CD1c-positive myeloid dendritic cell (primary cell): ENCODE measurements around the gene POU2F2.

ENCODE experiments used
- DNase-seq: peaks from one replicate; pipeline ENCODE4 v3.0.0-alpha.2; 2016; ENCODE audit errors: extremely low spot score

Gene POU2F2

DNA sequence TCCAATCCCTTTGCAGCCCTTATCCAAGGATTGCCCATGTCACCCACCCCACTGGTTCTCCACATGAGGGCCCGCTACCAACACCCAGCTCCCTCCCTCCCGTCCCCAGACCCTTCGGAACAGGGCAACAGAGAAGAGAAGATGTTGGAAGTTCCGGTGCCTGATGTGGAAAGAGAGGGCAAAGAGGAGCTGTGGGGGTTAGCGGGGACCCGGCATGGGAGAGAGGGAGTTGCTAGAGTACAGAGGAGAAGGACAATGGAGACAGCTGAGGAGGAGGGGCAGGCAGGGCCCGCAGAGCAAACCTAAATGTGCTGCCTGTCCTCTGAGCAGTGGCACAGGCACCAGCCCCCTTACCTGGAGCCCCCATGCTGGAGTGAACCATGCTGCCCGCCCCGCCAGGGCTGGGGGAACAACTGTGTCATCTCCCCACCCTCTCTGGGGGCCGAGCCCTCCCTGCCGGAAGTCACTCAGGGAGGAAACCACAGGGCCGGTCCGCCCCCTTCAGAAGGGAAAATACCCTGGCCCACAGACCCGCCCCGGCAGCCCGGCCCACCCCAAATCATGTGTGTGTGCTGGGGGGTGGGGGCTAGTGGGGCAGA lies at the start of gene POU2F2:
POU2F2 (minus strand) TSS at position 417 of the 599 bp plus-strand sequence; CDS start at position 382, 35 bp downstream.
- peak; percentile 74 for DNase-seq

DNA sequence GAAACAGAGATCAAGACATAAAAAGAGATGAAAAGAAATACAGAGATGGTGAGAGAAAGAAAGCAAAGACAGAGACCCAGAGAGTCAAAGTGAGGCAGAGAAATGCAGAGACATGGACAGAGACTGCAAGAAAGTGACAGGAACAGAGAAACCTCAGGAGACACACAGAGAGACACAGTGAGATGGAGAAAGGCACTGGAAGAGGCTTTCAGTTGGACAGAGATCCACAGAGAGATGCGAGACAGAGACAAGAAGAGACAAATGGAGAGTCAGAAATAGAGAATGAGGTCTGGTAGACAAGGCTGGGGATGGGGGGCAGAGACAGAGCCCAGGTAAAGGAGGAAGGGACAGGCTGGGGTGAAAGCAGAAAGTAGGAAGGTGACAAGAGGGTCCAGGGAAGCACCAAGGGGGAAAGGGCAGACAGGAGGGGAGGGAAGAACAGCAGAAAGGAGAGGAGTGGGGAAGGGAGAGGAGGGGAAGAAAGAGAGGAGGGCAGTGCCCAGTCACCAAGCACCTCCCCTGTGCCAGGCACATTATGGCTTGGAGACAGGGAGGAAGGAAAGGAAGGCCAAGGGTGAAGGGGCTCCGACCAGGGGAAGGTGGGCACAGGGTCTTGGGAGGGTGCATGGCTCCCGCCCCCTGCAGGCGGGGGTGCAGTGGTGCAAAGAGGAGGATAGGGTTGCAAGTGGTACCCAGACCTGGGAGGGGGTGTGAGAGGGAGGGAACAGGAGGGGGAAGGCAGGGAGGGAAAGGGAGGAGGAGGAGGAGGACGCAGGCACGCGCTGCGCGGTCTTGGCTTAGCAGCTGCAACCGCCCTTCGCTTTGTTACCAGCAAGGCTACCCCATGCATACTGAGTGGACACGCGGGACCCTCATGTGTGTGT lies 46.8 kb upstream of the POU2F2 start:
- DNase-seq, result no peak

DNA sequence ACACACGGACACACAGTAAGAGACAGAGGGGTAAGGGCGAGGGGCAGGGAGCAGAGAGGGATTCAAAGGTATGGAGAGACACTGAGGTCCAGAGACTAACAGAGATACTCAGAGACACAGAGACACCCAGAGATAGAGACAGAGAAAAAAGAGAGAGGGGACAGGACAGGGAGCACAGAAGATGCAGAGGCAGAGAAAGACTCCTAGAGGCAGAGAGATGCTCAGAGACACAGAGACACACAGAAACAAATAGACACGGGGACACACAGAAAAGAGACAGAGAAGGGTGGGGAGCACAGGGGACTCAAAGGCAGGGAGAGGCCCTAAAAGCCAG lies 45.4 kb upstream of the POU2F2 start:
- DNase-seq, result no peak

DNA sequence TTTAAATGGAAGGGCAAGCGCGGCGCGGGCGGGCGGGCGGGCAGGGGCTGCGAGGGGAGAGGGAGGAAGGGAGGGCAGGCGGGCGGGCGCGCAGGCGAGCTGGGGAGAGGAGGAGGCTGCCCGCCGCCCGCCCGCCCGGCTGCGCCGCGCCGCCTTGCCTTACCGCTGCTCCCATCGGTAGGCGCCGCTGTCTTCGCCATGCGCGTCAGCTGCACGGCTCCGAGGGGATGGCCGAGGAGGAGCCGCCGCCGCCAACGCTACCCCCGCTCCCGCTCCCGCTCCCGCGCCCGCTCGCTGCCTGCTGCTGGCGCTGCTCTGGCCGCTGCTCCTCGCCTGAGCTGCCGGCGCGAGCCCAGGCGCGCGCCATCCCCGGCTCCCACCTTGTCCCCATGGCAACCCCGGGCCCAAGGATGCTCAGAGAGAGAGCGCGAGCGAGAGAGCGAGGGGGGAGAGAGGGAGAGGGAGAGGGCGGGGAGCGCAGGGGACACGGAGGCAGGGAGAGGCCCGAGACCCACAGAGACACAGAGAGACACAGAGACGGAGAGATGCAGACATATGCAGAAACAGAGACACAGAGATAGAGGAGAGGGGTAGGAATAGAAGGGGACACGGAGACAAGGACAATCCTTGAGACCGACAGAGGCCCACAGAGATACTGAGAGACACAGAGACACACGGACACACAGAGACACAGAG lies 44.9 kb upstream of the POU2F2 start:
- DNase-seq, result peak; percentile 76

DNA sequence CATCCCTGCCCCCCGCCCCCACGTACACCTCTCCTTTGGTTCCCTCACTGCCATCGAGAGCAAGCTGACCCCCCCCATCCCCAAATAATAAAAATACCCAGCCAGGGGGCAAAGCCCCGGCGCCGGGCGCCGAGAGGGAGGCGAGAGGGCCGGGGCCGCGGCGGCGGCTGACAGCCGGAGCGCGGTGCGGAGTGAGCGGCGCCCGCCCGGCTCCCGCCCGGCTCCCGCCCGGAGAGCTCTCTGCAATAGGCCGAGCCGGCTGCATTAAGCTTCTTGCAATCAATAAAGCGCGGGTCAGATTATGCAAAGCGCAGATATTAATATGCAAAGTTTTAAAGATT lies 44.4 kb upstream of the POU2F2 start:
- no peak for DNase-seq

DNA sequence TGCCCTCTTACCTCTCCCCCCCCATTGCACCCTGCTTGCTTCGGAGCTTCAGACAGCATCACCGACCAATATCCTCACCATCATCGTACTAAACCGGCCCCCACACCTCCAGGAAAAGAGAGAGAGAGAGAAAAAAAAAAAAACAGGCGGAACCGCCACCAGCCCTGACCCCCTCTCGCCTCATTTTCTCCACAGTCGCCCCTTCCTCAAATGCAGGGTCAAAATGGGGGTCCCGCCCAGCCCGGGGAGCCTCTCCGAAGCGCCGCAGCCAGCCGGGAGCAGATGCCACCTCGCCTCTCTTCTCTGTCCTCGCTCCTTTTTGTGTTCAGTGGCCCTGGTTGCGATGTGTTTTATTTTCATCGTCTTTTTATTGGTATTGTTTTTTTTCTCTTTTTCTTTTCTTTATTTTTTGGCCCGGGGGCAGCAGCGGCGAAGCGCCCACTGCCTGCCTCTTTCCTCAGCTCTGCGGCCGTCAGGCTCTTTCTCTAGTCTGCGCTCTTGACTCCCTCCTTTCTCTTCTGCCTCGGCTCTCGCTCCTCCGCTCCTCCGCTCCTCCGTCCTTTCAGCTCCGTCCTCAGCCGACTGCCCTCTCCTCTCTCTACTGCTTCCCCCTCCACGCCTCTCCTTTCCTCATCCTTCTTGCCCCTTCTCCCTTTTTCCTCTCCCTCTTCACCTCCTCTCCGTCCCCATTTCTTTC lies 43.9 kb upstream of the POU2F2 start:
- DNase-seq, result no peak

DNA sequence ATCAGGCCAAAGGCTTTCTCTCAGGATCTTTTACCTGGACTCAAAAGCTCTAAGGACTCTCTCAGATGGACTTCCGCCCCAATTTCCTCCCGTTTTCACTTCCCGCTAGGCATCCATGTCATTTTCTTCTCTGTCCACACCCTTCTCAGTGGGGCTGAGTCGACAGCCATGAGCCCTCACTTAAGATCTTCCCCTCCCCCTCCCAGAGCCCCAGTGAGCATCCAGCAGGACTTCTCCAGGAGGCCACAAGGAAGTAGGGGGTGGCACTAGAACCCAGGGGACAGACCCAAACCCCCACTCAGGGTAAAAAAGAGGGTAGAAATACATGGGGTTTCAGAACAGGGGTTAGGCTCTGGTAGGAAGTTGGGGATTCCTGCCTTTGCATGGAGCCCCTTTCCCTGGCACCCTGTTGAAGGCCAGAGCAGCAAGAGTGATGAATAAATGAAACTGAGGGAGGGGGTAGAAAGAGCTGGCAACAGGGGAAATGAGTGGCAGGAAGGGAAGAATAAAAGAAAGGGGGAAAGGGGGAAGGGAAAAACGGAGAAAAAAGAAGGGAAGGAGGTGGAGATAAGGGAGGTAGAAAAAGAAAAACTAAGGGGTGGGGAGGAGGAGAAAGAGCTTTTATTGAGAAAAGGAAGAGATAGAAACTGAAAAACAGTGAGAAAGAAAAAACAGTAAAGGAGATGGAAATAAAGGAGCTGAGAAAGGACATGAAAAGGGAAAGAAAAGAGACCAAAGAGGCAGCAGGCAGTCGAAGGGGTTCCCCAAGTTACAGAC lies 42.9 kb upstream of the POU2F2 start:
- DNase-seq, result no peak

DNA sequence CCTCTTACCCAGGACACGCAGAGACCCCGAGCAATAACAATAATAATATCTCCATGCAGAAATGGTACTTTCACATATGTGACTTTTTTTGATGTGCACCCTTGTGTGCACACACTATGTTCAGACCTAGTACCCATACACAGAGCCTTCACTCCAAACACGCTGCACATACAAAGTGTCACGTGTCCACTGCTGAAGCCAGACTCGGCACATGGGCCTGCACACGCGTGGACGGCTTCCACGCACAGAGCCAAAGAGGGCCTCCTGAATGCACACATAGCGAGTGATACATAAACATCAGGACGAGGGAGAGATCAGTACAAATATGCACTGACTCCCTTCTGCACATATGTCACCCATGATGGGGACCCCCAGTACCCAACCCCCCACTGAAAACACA lies 41.9 kb upstream of the POU2F2 start:
- no peak for DNase-seq

DNA sequence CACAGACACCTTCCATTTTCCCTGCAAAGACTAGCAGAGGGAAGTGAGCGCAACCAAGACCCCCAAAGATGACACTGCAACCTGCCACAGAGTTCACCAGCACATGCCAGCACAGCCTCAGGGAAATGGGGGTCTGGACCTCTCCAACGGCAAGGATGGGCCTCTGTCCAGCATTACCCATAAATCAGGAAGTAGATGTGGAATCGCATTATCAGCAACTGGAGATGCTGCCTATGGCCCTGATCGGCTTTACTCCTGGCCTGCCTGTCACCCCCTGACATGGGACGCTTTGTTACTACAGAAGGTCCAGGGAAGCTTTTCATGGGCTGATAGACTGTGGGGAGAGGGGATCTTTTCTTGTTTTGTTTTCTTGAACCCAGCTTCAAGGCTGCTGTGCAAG lies 41.4 kb upstream of the POU2F2 start:
- no peak for DNase-seq

DNA sequence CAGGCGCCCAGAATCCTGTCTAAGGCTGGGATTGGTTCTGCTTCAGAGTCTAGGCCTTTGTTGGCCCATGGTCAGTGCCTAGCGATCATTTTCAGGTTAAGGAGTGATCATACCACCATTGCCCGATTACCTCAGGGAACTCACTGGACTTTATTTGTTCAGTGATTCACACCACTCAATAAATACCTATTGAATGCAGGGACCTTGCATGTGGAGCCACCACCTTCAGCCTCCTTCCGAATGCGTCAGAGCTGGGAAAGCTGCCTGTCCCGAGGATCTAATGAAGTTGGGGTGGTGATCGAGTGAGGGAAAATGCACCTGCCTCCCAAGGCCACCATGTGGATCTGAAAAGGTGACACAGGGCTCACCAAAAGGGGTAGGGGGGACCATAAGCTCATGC lies 40.0 kb upstream of the POU2F2 start:
- DNase-seq, result no peak

DNA sequence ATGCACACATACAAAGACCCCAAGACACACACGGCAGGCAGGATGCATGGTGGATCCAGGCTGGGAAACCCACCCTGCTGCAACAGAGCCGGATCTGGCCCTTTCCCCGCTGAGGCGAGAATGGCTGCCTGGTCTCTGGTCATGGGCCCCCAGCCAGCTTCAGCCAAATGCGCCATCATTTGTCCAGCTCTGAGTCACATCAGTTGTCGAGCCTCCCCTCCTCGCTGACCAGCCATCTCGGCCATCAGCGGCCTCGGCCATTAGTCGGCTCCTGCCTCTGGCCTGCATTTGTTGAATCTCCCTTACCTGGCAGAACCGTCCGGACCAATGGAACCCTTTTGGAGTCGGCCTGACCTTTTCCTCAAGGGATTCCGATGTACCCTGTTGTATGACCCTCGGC lies 38.5 kb upstream of the POU2F2 start:
- no peak for DNase-seq

DNA sequence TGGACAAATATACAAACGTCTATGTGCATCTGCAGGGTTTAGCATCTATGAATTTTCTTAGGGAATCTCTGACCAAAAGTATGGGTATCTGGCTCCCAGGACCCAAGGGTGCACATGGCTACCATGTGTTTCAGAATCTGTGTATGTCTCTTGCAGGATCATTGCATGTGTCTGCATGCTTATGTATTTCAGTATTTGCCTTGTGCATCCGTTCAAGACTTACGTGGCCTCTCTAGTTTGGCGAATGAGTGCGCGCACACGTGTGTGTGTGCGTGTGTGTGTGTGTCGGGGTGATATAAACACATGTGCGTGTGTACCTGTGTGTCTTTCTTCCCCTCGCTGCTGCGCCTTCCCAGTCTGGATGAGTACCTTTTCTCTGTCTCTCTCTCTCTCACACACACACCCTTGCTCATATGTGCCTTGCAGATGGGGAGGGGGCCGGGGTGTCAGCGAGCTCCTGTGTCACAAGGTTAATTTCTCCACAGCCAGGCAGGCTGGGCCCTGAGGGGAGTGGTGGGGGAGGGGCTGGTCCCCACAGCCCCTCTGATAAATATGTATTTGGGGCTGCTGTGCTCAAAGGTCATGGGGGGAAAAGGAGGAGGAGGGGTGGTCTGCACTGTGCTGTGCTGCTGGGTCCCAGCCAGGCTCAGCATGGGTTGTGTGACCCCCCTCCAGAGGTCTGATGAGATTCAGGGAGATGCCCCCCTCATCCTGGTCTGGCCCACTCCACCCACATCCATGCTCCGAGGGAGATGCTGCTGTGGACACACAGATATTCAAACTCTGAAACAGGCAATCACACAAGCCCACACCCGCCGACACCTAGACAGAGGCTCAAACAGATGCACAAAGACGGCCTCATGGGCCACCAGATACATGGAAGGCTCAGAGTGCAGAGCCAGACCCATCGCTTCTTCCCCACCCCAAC lies 37.5 kb upstream of the POU2F2 start:
- no peak for DNase-seq

DNA sequence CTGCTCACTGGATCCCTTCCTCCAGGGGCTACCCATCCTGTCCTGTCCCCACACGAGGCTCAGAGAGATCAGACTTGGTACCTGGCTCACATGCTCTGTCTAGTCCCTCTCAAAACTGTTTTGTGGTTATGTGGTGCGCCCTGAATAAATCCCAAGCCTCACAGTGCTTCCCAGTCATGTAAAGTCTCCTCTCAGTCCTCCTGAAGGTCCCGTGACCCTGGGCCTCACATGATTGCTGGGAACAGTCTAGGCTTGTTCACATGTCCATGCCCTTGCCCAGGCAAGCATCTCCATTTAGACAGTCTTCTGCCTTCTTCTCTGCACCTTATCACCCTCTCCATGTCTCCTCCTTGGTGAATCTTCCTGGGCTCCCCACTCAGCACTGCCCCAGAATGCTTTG lies 36.0 kb upstream of the POU2F2 start:
- no peak for DNase-seq

DNA sequence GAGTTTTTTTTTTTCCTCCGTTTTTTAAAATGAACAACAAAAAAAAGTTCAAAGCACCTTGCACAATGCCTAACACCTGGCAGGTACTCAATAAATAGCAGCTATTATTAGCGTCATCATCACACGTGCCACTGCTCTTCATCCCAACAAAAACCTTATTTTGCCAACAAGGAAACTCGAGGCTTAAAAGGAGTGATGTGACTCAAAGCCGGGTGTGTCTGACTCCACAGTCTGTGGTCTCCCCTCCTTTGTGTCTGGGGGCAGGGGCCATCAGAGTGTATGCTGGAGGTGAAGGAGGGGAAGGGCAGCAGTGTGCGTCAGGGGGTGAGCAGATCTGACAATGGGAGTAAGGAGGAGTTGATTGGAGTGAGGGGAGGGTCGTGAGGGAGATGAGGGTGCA lies 34.1 kb upstream of the POU2F2 start:
- no peak for DNase-seq

DNA sequence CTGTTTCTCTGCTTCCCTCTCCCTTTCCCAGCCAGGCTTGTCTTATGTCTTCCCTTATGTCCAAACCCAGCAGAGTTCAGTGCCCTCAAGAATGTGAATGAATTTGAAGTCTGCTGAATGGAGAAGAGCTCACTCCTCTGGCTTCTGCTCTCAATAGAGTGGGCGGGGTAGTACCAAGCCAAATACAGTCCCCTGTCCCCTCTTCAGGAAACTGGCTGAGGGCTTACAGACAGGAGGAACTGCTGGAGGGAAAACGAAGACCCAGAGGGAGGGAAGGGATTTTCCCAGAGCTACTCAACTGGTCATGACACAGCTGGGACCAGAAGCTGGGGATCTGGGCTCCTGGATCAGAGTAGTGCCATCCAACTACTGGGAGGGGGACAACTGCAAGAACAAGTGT lies 32.9 kb upstream of the POU2F2 start:
- peak; percentile 36 for DNase-seq

DNA sequence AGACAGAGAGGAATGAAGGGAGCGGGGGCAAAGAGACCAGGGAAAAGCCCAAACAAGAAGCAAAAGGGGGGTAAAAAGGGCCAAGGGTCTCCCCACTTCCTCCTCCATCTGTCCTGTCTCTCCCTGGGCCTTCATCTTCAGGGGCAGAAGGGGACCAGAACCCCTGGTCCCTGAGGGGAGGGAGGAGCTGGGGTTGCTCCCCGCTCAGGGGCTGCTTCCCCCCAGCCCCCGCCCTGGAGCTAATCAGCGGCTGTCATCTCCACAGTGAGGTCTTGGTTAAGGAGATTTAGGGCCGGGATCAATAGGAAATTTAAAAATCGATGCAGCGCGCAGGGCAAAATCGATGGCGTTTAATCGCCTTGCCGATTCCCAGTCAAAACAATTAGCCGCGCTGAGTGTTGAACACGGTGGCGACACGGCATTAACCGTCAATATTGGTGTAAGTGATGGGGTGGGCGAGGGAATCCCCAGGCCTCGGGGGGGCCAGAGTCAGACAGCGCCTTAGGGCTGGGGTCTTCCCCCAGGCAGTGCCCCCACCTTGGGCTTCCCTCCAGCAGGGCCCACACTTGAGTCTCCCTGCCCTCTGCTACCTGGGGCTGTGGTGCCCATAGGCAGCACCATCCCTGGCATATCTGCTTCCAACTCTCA lies 29.5 kb upstream of the POU2F2 start:
- no peak for DNase-seq

DNA sequence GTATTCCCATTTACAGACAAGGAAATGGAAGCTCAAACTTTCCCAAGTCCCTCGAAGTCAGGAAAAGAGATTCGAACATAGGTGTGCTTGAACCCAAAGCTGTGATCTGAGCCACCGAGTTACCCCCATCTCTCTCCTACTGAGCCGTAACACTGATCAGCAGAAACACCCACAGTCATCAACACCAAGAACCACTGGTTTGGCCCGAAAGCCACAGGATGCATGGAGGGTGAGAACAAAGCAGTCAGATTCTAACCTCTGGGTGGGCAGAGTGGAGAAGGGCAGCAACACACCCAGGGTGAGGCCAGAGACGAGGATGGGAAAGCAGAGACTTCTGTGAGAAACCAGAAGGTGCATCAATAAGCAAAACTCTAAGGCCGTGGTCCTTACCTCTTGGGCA lies 27.7 kb upstream of the POU2F2 start:
- DNase-seq, result no peak

DNA sequence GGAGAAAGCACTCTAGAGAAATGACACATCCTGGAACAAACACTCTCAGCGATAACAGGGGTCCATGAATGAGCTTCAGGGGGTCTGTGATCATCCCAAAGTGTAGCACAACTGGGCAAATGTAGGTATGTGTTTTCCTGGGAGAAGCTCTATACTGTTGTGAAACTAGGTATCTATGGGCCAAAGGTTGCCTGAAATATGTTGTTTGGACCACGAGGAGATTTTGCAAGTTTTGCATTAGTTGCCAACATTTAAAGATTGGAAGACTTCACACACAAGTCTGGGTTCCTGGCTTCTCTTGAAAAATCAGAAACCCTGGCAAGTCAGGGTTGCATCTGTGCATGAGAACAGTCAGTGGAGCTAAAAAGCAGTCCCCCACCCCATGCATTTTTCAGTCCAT lies 26.7 kb upstream of the POU2F2 start:
- no peak for DNase-seq

DNA sequence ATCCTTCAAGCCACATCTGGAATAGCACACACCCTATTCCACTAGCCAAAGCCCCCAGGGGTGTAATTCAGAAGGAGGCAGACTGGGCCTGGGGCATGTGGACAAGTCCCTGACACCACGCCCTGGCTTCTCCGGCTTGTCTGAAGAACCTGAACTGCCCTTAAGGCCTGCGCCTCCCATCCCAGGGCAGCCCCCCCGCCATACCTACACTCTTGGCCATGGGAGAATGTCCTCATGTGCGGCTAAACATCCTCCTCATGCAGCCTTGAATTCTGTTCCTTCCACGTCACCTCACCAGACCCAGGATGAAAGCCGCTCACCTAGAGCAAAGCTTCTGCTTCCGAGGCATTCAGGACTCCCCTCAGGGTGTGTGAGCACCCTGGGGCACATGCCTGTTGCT lies 24.3 kb upstream of the POU2F2 start:
- DNase-seq, result no peak

DNA sequence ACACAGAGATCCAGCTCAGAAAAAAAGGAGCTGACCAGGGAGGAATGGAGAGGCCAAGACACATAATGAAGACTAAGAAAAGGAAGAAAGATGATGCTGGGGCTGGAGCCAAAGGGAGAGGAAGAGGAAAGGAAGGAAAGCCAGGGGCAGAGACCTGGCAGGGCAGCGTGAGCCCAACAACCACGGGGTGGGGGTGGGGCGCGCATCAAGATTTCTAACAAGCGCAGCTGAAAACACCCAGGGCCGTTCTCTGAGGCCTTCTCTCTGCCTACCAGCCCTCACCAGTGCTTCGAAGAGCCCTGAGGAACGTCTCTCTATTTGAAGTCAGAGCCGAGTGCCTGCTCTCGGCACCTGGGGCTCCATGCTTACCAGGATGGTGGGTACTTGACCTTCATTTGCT lies 23.6 kb upstream of the POU2F2 start:
- no peak for DNase-seq
